ENCODE measurements around the gene CLCN6.

DNA sequence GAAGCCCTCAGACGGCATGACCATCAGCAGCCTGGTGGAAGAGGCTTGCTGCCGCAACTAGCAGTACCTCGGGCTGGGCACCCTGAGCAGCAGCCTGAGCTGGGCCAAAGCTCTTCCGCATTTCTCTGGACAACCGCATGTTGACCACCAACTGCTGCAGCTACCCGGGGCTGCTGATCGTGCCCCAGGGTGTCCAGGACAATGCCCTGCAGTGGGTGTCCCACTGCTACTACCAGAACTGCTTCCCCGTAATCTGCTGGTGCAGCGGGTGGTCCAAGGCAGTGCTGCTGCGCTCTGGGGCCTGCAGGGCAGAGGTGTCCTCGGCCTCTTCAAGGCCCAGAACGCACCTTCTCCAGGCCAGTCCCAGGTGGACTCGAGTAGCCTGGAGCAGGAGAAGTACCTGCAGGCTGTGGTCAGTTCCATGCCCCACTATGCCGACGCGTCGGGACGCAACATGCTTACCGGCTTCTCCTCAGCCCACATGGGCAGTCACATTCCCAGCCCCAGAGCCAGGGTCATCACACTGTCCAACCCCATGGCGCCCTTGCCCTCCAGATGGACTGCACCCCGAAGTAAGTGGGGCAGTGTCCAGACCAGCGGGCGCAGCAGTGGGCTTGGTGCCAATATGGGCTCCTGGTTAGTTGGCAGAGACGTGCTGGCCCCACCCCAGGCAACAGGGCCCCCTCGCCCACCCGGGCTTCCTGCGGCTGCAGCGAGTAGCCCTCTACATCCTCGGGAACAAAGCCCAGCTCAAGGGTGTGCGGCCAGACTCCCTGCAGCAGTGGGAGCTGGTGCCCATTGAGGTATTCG is 72.3 kb downstream of the CLCN6 start:
- TF ChIP-seq TARDBP (IDR thresholded peaks at IDR 0.05) (no peak), SP1 (IDR thresholded peaks at IDR 0.05) (no peak), SUZ12 (IDR thresholded peaks at IDR 0.05) (no peak)

All from HEK293T (cell line).